BE2C (cell line): ENCODE measurements around the gene ZFYVE28.

ENCODE experiments used
- DNase-seq: peaks from one replicate; pipeline ENCODE4 v3.0.0-alpha.2; 2020
- H3K27me3 ChIP-seq: fragments of 250-450 bp; sonication (Bioruptor Pico); 2 replicates; pipeline ENCODE4 v1.5.1; 2020; ENCODE audit warnings: mild to moderate bottlenecking
- H3K36me3 ChIP-seq: fragments of 250-450 bp; sonication (Bioruptor Pico); 2 replicates; pipeline ENCODE4 v1.5.1; 2020; ENCODE audit warnings: mild to moderate bottlenecking
- H3K4me1 ChIP-seq: fragments of 250-450 bp; sonication (Bioruptor Pico); 2 replicates; pipeline ENCODE4 v1.5.1; 2020
- H3K4me3 ChIP-seq: 2 replicates; pipeline ENCODE4 v1.5.1; 2011; ENCODE audit warnings: low read depth, low read length
- H3K9me3 ChIP-seq: fragments of 250-450 bp; sonication (Bioruptor Pico); 2 replicates; pipeline ENCODE4 v1.5.1; 2020
- CTCF ChIP-seq: IDR thresholded peaks from 2 replicates; pipeline ENCODE4 v1.5.1; 2012; ENCODE audit warnings: mild to moderate bottlenecking, low read depth, low read length

ZFYVE28 gene

DNA sequence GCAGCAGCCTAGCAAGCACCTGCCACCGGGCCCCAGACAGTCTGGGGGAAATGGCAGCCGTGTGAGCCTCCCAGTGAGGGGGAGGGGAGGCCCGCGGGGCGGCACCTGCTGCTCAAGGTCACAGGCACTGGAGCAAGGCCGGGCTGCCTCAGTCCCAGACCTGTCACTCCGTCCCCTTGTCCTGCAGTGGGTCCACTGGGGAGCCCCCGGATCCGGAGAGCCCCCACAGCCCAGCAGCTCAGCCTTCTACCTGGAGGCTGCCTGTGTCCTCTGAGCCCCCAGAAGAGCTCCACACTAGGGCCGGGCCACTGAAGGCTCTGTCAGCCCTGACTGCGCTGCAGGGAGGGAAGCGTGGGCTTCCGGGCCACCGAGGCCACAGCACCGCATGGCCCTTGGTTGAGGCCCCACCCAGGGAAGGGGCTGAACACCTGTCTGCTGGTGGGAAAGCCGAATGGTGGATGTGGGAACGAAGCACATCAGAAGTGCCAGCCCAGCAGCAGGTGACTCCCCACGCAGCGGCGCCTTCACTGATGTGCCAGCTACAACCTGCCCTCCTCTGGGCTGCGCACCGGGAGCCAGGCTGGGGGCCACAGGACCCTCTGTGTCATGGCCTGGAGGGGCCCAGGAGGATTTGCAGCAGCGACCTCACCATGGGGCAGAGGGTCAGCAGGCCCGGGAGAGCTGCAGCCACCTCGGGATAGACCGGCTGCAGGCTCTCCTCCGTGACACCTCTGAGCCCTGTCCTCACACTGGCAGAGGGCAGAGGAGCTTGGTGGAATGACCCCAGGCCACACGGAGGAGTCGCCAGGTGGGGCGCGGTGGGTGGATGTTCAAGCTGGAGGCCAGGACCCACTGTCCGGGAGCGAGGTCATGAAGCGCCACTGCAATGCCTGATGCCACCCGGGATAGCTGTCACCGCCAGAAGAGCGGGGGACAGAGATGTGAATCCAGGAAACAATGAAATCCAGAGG lies 121.5 kb downstream of the ZFYVE28 start:
- Histone ChIP-seq H3K36me3 (no peaks in the 10 kb centered on the region), H3K4me1 (peaks cover 24% of the 10 kb centered on the region), H3K27me3 (0 out of 2 replicates have a peak, but pooled peaks cover 2% of the 10 kb centered on the region), H3K9me3 (no peaks in the 10 kb centered on the region), H3K4me3 (no peak overlapping the region)
- peak; percentile 40 for DNase-seq
- TF ChIP-seq CTCF: no peak

DNA sequence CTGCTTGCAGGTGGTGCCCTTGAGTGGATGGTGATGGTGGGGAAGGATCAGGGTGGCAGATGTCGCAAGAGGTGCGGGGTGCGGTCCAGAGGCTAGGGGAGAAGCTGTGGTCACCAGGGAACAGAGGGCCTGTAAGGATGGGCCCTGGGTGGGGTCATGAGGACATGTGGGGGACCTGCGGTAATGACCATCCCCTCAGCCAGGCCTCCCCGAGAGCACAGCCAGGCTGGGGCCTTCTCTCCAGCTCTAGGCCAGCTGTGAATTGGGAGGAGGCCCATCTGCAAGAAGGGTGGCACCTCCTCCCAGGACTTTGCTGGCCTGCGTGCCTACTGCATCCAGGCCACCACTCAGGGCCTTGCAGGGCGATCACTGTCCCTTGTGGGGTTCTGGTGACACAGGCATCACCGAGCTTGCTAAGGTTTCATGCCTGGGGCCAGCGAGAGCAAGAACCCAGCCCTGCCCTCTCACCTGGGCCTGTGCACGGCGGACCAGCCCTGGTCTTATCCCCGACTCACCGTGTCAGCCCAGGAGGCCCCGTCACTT lies 122.5 kb downstream of the ZFYVE28 start:
- DNase-seq: peak; percentile 8
- Histone ChIP-seq H3K27me3 (0 out of 2 replicates have a peak, but pooled peaks cover 2% of the 10 kb centered on the region), H3K9me3 (no peaks in the 10 kb centered on the region), H3K4me3 (no peak overlapping the region), H3K36me3 (no peaks in the 10 kb centered on the region), H3K4me1 (peaks cover 30% of the 10 kb centered on the region)
- TF ChIP-seq CTCF: no peak

- Histone ChIP-seq H3K36me3 (no peaks in the 10 kb centered on the region), H3K27me3 (0 out of 2 replicates have a peak, but pooled peaks cover 2% of the 10 kb centered on the region), H3K4me1 (peaks cover 30% of the 10 kb centered on the region), H3K9me3 (no peaks in the 10 kb centered on the region), H3K4me3 (no peak overlapping the region)
- DNase-seq: no peak
- TF ChIP-seq CTCF: no peak
These were observed 122.9 kb downstream of the ZFYVE28 start for GRCh38 chr4:2295500-2295899.

GRCh38 chr4:2292646-2293108 lies 125.8 kb downstream of the ZFYVE28 start:
- Histone ChIP-seq H3K36me3 (no peaks in the 10 kb centered on the region), H3K9me3 (no peaks in the 10 kb centered on the region), H3K4me3 (0 out of 2 replicates have a peak overlapping the region, but pooled peaks have one; percentile 9), H3K27me3 (0 out of 2 replicates have a peak, but pooled peaks cover 2% of the 10 kb centered on the region), H3K4me1 (peaks cover 33% of the 10 kb centered on the region)
- no peak for TF ChIP-seq CTCF
- peak; percentile 62 for DNase-seq

GRCh38 chr4:2291705-2292645 lies 126.5 kb downstream of the ZFYVE28 start:
- DNase-seq: peak; percentile 20
- Histone ChIP-seq H3K9me3 (no peaks in the 10 kb centered on the region), H3K4me3 (0 out of 2 replicates have a peak overlapping the region, but pooled peaks have one; percentile 9), H3K4me1 (peaks cover 33% of the 10 kb centered on the region), H3K27me3 (0 out of 2 replicates have a peak, but pooled peaks cover 2% of the 10 kb centered on the region), H3K36me3 (no peaks in the 10 kb centered on the region)
- no peak for TF ChIP-seq CTCF
